Fibroblast of gingiva (primary cell): ENCODE results near the gene MGAT3.

Experiments used
- DNase-seq: peaks from one replicate; pipeline ENCODE4 v3.0.0-alpha.2; 2011; ENCODE audit warnings: low read depth

Gene MGAT3

DNA sequence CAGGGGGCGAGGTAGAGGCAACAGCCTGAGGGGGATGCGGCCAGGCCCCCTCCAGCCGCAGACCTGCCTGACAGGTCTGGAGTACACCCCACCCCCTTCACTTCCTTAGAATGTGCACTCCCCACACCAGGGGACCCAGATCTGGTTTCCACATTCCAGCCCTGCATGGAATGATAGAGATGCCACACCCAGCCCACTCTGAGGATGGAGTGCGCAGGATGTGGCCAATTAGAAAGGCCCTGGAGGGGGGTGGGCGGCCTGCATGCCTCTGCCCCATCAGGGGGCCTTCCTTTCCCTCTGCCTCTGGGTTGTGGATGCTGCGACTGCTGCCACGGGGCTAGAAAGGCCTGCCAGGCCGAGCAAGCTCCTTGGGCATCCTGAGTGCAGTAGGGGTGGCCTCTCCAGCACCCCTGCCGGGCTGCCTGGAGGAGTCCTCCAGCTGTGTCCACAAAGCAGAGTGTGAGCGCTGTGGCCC lies 28.2 kb upstream of the MGAT3 start:
- DNase-seq: no peak

- no peak for DNase-seq
Measured at GRCh38 chr22:39429186-39429585, 27.6 kb upstream of the MGAT3 start.

GRCh38 chr22:39429916-39430575 lies 26.8 kb upstream of the MGAT3 start:
- no peak for DNase-seq

GRCh38 chr22:39430576-39431150 lies 26.1 kb upstream of the MGAT3 start:
- no peak for DNase-seq

DNA sequence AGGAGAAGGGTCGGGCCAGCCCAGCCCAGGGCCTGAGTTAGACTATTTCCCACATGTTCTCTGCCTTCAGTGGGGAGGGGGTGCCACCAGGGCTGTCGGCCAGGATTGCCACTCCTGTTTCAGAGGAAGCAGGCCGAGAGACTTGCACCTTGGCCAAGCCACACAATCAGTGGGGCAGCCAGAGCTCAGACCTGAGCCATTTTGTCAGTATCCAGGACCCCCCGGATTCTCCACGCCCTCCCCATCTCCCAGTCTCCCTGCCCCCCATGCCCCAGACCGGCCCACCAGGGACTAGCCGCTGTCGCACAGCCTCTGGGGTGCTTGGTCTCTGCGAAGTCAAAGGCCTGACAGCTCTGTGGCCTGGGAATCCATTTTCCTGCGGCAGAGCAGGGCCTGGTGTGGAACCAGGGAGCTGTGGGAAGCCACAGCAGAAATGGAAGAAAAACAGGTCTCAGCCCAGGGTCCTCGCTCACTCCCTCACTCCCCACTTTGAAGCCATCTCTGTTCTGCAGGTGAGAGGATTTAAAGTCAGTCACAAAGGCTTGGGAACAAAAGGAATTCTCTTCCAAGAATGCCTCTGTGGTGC lies 25.5 kb upstream of the MGAT3 start:
- no peak for DNase-seq

DNA sequence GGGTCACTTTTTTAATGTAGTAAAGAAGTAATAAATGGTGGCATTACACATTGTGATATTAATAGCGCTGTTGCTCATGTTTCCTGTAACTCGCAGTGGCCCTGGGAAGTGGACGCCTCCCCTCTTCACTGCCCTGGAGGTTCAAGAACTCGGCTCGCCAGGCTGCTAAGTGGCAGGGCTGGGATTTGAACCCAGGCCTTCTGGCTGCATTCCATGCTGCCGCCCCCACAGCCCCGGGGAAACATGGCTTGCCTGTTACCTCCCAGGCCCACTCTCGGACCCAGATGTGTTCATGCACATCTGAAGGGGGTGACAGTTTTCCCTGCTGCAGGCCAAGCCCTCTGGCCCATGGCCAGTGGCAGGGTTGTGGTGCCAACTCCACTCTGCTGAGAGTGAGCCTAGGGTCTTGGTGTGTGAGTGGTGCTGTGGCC lies 25.0 kb upstream of the MGAT3 start:
- DNase-seq: no peak

DNA sequence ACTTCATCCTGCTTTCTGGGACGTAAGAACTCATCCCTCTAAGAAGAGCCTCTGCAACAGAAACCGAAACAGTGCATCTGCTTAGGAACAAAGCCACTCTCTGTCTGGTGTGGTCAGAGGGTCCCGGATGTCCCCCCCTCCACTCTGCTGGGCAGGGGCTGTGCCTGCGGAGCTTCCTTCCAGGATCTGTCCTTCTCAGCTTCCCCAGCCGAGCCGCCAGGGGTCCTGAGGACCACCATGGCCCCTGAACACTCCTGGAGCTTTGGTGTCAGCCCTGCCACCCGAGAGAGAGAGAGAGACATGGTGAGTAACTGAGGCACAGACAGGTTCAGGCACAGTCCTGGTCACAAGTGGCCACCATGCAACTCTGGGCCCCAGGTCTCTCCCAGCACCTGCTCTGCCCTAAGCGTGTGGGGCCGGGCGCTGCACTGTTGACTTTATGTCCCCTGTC lies 24.4 kb upstream of the MGAT3 start:
- DNase-seq: no peak

GRCh38 chr22:39433476-39434242 lies 23.2 kb upstream of the MGAT3 start:
- no peak for DNase-seq

DNA sequence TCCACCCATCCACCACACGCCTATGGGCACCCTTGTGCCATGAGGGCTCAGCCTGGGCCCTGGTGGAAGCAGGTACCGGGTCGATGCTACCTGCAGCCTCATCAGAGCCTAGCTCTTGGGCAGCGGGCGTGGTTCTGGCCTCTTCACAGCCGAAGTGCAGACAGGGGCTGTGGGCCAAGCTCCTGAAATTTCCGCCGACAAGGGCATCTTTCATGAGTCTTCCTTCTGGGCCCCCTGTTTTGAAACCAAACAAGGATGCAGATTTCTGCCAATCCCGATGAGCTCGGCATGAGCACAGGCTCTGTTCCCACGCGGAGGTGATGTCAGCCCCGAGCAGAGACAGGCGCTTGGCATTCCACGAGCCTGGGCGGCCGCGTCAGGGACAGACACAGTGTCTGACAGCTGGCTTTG lies 22.6 kb upstream of the MGAT3 start:
- no peak for DNase-seq

DNA sequence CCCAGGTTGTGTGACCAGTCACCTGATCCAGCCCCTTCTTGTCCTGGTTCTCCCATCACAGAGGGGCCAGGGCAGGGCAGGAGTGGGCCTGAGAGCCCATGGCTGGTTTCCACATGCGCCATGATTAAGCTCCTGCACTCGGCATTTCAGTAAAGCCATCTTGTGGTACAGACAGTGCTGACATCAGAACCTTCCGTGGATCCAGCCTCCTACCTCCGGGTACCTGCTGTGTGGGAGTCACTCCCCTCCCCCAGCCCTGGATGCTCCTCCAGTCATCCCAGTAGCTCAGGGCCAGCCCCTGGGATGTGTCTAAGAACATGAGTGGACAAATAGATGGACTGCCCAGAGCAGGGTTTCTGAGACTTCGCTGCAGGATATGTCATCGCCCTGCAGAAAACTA lies 22.1 kb upstream of the MGAT3 start:
- no peak for DNase-seq

DNA sequence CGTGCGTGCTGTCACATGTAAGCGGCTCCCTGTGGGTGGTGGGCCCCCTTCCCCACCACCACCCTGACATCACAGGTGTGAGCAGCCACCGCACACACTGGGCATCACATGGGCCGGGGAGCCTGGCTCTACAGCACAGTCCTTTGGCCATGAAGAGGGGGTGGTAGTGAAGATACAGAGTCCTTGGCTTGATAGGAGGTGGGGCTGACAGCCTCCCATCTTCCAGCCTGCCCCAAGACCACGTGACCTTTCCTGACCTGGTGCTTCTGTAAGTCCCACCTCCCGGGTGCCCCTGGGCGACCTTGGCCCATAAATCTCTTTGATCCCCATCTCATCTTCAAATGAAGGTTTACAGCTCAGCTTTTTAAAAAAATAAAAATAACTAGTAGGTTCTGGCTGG lies 21.2 kb upstream of the MGAT3 start:
- no peak for DNase-seq

GRCh38 chr22:39437791-39438704 lies 18.8 kb upstream of the MGAT3 start:
- DNase-seq: no peak

- peak; percentile 15 for DNase-seq
Measured at GRCh38 chr22:39439170-39439569, 17.6 kb upstream of the MGAT3 start.

GRCh38 chr22:39443398-39443797 lies 13.4 kb upstream of the MGAT3 start:
- DNase-seq: no peak

- DNase-seq: no peak
Measured at GRCh38 chr22:39444247-39444800, 12.5 kb upstream of the MGAT3 start.

DNA sequence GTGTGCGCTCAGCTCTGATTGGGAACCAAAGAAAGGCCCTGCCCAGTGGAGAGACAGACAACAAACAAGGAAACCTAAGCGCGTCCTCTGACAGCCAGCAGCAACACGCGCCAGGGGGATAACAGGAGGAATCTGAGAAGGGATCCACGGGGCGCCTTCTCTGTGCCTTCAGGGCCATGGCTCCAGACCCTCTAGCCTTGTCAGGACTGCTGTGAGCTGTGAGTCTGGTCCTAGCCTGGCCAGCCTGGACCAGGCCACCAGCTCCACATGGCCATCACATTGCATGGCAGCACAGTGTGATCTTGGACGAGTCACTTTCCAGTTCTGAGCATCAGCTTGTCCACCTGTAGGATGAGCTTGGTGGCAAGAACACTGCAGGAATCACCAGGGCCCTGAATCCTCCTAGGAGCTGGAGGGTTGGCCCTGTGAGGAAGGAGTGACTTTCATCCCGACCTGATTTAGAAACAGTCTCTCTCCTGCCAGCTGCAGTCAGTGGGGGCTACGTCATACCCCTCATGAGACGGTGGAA lies 11.8 kb upstream of the MGAT3 start:
- DNase-seq: no peak

- no peak for DNase-seq
Measured at GRCh38 chr22:39445678-39446077, 11.1 kb upstream of the MGAT3 start.

GRCh38 chr22:39446239-39446721 lies 10.5 kb upstream of the MGAT3 start:
- DNase-seq: no peak

DNA sequence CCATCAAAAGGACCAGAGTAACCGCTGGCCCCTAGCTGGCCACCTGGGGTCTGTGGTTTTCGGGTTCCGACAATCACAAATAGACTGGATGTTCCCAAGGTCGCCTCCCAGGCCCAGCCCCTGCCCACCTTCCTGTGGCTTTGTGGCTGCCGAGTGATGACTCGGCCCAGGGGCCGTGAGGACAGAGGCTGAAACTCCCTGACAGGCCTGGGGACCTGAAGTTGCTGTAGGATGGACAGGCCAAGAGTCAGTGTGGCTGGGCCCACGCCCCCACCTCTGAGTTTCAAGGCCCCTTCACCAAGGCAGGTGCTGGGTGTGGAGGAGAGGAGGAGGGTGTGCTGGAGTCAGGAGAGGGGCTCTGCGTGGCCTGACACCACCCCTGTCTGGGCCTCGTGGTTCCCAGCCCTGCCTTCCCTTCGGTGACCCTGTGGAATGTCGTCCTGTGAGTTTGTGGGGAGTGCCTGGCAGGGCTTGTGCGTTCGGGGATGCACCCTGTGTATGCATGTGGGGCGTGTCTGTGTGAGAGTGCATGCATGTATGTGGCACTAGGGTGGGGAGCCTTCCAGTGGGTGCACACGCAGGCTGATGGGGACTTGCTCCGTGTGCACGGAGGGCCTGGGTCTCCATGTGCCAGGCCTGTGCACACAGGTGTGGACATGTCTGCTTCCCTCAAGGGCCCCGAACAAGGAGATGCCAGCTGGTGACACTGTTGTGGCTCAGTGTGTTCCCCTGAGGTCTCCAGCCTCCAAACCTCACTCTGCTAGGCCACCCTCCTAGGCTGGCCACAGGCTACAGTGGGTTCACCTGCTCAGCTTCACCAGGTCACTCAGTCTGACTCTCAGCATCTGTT lies 8.4 kb upstream of the MGAT3 start:
- no peak for DNase-seq

GRCh38 chr22:39449708-39450107 lies 7.1 kb upstream of the MGAT3 start:
- no peak for DNase-seq
